Measurements from ENCODE around the gene PC.

DNA sequence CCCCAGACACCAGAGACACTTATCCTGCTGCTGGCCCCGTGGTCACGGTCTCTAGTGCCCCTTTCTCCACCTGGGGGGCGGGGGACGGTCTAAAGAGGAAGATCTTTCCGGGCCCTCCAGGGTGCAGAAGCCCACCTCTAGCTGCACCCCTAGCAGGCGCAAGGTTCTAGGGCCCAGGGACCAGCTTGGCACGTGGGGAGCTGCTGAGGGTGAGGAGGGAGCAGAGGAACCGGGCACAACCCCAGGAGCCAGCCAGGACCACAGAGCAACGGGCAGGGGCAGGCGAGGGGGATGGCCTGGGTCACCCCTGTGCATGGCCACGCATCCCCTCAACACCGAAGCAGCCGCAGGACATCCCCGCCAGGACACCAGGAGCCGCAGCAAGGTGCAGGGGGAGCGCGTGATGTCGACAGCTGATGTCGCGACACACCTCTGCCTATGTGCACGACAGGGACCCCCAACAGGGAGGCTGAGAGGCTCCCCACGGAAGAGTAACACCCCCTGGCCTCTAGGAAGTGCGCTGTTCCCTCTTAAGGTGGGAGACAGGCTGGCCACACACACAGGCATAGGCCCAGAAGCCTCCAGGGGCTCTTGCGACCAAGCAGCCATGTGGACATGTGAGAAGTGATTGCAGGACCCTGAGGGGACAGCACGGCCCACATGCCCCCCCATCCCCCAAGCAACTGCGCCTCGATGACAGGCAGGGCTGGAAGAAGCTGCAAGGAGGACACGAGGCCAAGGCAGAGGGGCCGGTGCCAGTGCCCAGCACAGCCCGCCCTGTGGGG is 96.2 kb downstream of the PC start:
- TF ChIP-seq POLR2A (IDR thresholded peaks at IDR 0.05; ENCODE audit: low read depth, low read length) (no peak), CTCF (IDR thresholded peaks at IDR 0.05; ENCODE audit: extremely low read depth in 1 of 2, insufficient read depth in 1 of 2, low read depth in 1 of 2, low read length in 2 of 2) (no peak)

Measured in endothelial cell of umbilical vein (primary cell).